ENCODE results near the gene PTGES3L. TPM values are rescaled to one million over a fixed set of nuclear protein-coding genes. Genes with fewer than 3 reads are reported as not detected.

The PTGES3L gene
- total and polyA plus RNA-seq, 2 donors (not counting 1 experiment from before 2014, with no cell fraction given) = 0.17 to 1.7 TPM

DNA sequence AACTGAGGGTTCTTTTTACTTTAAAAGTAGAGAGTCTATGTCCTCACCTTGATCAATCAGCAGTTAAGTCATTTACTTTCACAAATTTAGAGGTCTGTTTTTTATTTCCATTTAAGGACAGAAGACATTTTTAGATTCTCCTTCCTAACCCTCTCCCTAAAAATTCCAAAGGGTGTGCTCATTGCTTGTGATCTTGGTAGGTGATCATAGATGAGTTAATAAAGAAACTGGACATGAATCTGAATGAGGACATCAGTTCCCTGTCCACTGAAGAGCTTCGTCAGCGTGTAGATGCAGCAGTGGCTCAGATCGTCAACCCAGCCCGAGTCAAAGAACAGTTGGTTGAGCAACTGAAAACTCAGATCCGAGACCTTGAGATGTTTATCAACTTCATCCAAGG lies 9.3 kb upstream of the PTGES3L start:
- Histone ChIP-seq H3K27me3 (ENCODE audit: control insufficient read depth, insufficient read depth, low read length) (no peaks in the 10 kb centered on the region), H4K20me1 (ENCODE audit: control insufficient read depth, extremely low read depth, insufficient read depth, low read length) (no peaks in the 10 kb centered on the region), H3K4me3 (replicated peaks in 1 of 4; ENCODE audit: control extremely low read depth in 1 of 4, insufficient read depth in 1 of 4, low read depth in 3 of 4, low read length in 4 of 4) (no peak overlapping the region), H3K9me3 (ENCODE audit: control insufficient read depth, insufficient read depth, low read depth, low read length) (no peaks in the 10 kb centered on the region), H2AFZ (ENCODE audit: low read length) (no peak overlapping the region), H3K27ac (ENCODE audit: insufficient read depth, low read length) (no peak overlapping the region), H3K36me3 (ENCODE audit: control insufficient read depth, insufficient read depth, low read length) (peaks cover 10% of the 10 kb centered on the region), H3K4me2 (ENCODE audit: extremely low read depth, insufficient read depth, low read length) (no peak overlapping the region), H3K9ac (ENCODE audit: insufficient read depth, low read length) (no peak overlapping the region), H3K4me1 (ENCODE audit: control insufficient read depth, extremely low read depth, insufficient read depth, low read length) (peaks cover 7% of the 10 kb centered on the region), H3K79me2 (ENCODE audit: control insufficient read depth, insufficient read depth, low read length) (no peaks in the 10 kb centered on the region)
- no peak for DNase-seq (ENCODE audit: low read depth in 2 of 2)
- TF ChIP-seq, protein P1, sequence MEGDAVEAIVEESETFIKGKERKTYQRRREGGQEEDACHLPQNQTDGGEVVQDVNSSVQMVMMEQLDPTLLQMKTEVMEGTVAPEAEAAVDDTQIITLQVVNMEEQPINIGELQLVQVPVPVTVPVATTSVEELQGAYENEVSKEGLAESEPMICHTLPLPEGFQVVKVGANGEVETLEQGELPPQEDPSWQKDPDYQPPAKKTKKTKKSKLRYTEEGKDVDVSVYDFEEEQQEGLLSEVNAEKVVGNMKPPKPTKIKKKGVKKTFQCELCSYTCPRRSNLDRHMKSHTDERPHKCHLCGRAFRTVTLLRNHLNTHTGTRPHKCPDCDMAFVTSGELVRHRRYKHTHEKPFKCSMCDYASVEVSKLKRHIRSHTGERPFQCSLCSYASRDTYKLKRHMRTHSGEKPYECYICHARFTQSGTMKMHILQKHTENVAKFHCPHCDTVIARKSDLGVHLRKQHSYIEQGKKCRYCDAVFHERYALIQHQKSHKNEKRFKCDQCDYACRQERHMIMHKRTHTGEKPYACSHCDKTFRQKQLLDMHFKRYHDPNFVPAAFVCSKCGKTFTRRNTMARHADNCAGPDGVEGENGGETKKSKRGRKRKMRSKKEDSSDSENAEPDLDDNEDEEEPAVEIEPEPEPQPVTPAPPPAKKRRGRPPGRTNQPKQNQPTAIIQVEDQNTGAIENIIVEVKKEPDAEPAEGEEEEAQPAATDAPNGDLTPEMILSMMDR (conservative IDR thresholded peaks at IDR 0.05 in 1 of 2, IDR thresholded peaks at IDR 0.05 in 1 of 2; ENCODE audit: low read depth in 1 of 2, low read length in 2 of 2) = no peak
- no peak for TF ChIP-seq EZH2 (IDR thresholded peaks at IDR 0.05; ENCODE audit: low read length, missing control alignments)

DNA sequence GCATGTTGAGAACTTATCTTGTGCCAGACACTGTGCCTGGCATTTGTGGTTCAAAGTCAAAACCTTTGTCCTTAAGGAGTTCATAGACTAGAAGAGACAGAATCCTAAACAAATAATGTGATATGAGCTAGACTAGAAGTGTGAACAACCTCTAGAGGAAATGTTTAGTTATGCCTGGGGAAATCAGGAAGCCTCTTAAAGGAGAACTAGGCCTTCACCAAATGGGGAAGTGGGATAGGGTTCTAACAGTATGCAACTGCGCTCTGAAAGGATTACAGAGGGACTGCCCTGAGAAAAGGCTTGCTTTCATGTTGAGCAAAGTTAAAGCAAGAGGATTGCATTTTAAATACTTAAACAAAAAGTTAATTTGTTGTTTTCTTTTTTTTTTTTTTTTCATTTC lies 5.3 kb upstream of the PTGES3L start:
- H3K27ac ChIP-seq (ENCODE audit: insufficient read depth, low read length) = no peak overlapping the region
- peaks cover 18% of the 10 kb centered on the region for H3K79me2 ChIP-seq (ENCODE audit: control insufficient read depth, insufficient read depth, low read length)
- no peak overlapping the region for H3K9ac ChIP-seq (ENCODE audit: insufficient read depth, low read length)

DNA sequence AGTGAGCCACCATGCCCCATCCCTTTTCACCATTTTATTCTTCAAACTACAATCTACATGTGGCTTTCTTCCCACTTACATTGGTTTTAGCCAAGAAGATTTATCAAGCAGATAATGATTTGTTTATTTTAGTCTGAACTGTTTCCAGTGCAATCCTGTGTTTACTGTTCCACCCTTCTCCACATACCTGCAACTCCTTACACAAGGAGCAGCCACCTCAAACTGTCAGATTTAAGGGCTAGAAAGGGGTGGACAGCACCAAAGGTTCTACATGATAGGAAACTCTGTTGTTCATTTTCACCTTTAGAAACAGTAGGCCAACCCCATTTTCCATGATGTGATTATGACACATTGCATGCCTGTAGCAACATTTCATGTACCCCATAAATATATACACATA lies 2.4 kb upstream of the PTGES3L start:
- no peak overlapping the region for H3K4me3 ChIP-seq (replicated peaks in 1 of 4; ENCODE audit: control extremely low read depth in 1 of 4, insufficient read depth in 1 of 4, low read depth in 3 of 4, low read length in 4 of 4)
- H3K79me2 ChIP-seq (ENCODE audit: control insufficient read depth, insufficient read depth, low read length) = peaks cover 18% of the 10 kb centered on the region

More for the DNA sequence above, 5.3 kb upstream of the PTGES3L start:
- H4K20me1 ChIP-seq (ENCODE audit: control insufficient read depth, extremely low read depth, insufficient read depth, low read length) = no peaks in the 10 kb centered on the region
- peaks cover 11% of the 10 kb centered on the region for H3K4me1 ChIP-seq (ENCODE audit: control insufficient read depth, extremely low read depth, insufficient read depth, low read length)
- no peaks in the 10 kb centered on the region for H3K27me3 ChIP-seq (ENCODE audit: control insufficient read depth, insufficient read depth, low read length)
- no peaks in the 10 kb centered on the region for H3K9me3 ChIP-seq (ENCODE audit: control insufficient read depth, insufficient read depth, low read depth, low read length)
- H3K36me3 ChIP-seq (ENCODE audit: control insufficient read depth, insufficient read depth, low read length) = peaks cover under 1% of the 10 kb centered on the region
- H2AFZ ChIP-seq (ENCODE audit: low read length) = no peak overlapping the region
- DNase-seq (ENCODE audit: low read depth in 2 of 2) = no peak
- TF ChIP-seq EZH2 (IDR thresholded peaks at IDR 0.05; ENCODE audit: low read length, missing control alignments) = no peak
- TF ChIP-seq, protein P1 (conservative IDR thresholded peaks at IDR 0.05 in 1 of 2, IDR thresholded peaks at IDR 0.05 in 1 of 2; ENCODE audit: low read depth in 1 of 2, low read length in 2 of 2) = no peak
- no peak overlapping the region for H3K4me2 ChIP-seq (ENCODE audit: extremely low read depth, insufficient read depth, low read length)
- no peak overlapping the region for H3K4me3 ChIP-seq (replicated peaks in 1 of 4; ENCODE audit: control extremely low read depth in 1 of 4, insufficient read depth in 1 of 4, low read depth in 3 of 4, low read length in 4 of 4)

More for the DNA sequence above, 2.4 kb upstream of the PTGES3L start:
- H4K20me1 ChIP-seq (ENCODE audit: control insufficient read depth, extremely low read depth, insufficient read depth, low read length) = no peaks in the 10 kb centered on the region
- no peak for DNase-seq (ENCODE audit: low read depth in 2 of 2)
- H3K9me3 ChIP-seq (ENCODE audit: control insufficient read depth, insufficient read depth, low read depth, low read length) = no peaks in the 10 kb centered on the region
- no peak overlapping the region for H3K9ac ChIP-seq (ENCODE audit: insufficient read depth, low read length)
- no peak for TF ChIP-seq EZH2 (IDR thresholded peaks at IDR 0.05; ENCODE audit: low read length, missing control alignments)
- TF ChIP-seq, protein P1 (conservative IDR thresholded peaks at IDR 0.05 in 1 of 2, IDR thresholded peaks at IDR 0.05 in 1 of 2; ENCODE audit: low read depth in 1 of 2, low read length in 2 of 2) = no peak
- H3K27ac ChIP-seq (ENCODE audit: insufficient read depth, low read length) = no peak overlapping the region
- no peak overlapping the region for H2AFZ ChIP-seq (ENCODE audit: low read length)
- no peak overlapping the region for H3K4me2 ChIP-seq (ENCODE audit: extremely low read depth, insufficient read depth, low read length)
- H3K36me3 ChIP-seq (ENCODE audit: control insufficient read depth, insufficient read depth, low read length) = no peaks in the 10 kb centered on the region
- H3K27me3 ChIP-seq (ENCODE audit: control insufficient read depth, insufficient read depth, low read length) = no peaks in the 10 kb centered on the region
- H3K4me1 ChIP-seq (ENCODE audit: control insufficient read depth, extremely low read depth, insufficient read depth, low read length) = peaks cover 6% of the 10 kb centered on the region
